ENCODE data around the gene LINGO3.

GRCh38 chr19:2329149-2329478, 21.2 kb upstream of the LINGO3 start:
- TF ChIP-seq POLR2A (IDR thresholded peaks at IDR 0.05) (no peak), CTCF (IDR thresholded peaks at IDR 0.05) (no peak)
